Heart left ventricle (tissue), 16 donors: Measurements from ENCODE around the gene LMF1. TPM values are rescaled to one million over a fixed set of nuclear protein-coding genes. Genes with fewer than 3 reads are reported as not detected.

Source experiments
- ATAC-seq, 4 donors: fragments of 200-7000 bp; cut with Tn5 transposase; one replicate each; pipeline ENCODE4 v1.9.1; 2020 to 2022; ENCODE audit warnings: moderate library complexity in 4 of 4, mild to moderate bottlenecking in 3 of 4, moderate number of reproducible peaks in 1 of 4
- DNase-seq, 5 donors: peaks; one replicate each; pipeline ENCODE4 v3.0.0-alpha.2; 2020
- H3K27ac ChIP-seq, 12 donors: fragments of 200-600 bp; sonication (generic) in 4 of 12; one replicate each; pipeline versions ENCODE4 v1.5.0 to v1.8.0; 2016 to 2022; ENCODE audit warnings: mild to moderate bottlenecking in 2 of 12
- H3K27me3 ChIP-seq, 9 donors: fragments of 200-600 bp; sonication (generic) in 2 of 9; one replicate each; pipeline versions ENCODE4 v1.5.1 to v1.8.0; 2016 to 2022; ENCODE audit warnings: mild to moderate bottlenecking in 3 of 9
- H3K36me3 ChIP-seq, 9 donors: fragments of 200-600 bp; sonication (generic) in 2 of 9; one replicate each; pipeline versions ENCODE4 v1.5.0 to v1.8.0; 2018 to 2022; ENCODE audit warnings: mild to moderate bottlenecking in 2 of 9
- H3K4me1 ChIP-seq, 12 donors: fragments of 200-600 bp; sonication (generic) in 4 of 12; one replicate each; pipeline versions ENCODE4 v1.5.0 to v1.8.0; 2016 to 2022; ENCODE audit warnings: mild to moderate bottlenecking in 3 of 12
- H3K4me3 ChIP-seq, 12 donors: fragments of 200-600 bp; sonication (generic) in 4 of 12; one replicate each; pipeline versions ENCODE4 v1.5.0 to v1.8.0; 2017 to 2022; ENCODE audit warnings: mild to moderate bottlenecking in 9 of 12, moderate library complexity in 4 of 12
- H3K9me3 ChIP-seq, 12 donors: fragments of 200-600 bp; sonication (generic) in 4 of 12; one replicate each; pipeline versions ENCODE4 v1.5.0 to v1.8.0; 2016 to 2022; ENCODE audit warnings: mild to moderate bottlenecking in 1 of 12
- CTCF ChIP-seq, 12 donors: fragments of 200-600 bp; sonication (generic) in 4 of 12; IDR thresholded peaks; one replicate each; pipeline versions ENCODE4 v1.5.0 to v1.8.0; 2018 to 2022; ENCODE audit warnings: antibody characterized with exemption in 12 of 12, mild to moderate bottlenecking in 5 of 12
- POLR2A ChIP-seq, 2 donors: fragments of 450-650 bp; IDR thresholded peaks; one replicate each; pipeline ENCODE4 v1.6.1; 2017; ENCODE audit warnings: antibody characterized with exemption in 2 of 2, mild to moderate bottlenecking in 2 of 2, moderate library complexity in 2 of 2
- WGBS, 4 donors: extraction: QIAGEN DNeasy Blood & Tissue Kit in 2 of 4; methylation state at CpG; one replicate each; pipeline versions ENCODE4 v1.1.5 to v1.1.7; 2013 to 2018; 5-methylcytosine and 5-hydroxymethylcytosine counted together
- intact Hi-C, 10 donors: fragments of 100-400 bp; cut with DNase I; formaldehyde crosslinking; loops; one replicate each; pipeline versions ENCODE4 v1.11.1 to v1.14.2; 2022
- polyA plus RNA-seq, 2 donors: library from polyadenylated mRNA; stranded (reverse); fragments of 200-250 nt; gene quantifications; one replicate each; pipeline ENCODE4 v1.2.3, GENCODE V29; 2013
- total RNA-seq, 9 donors: library from RNA; depleted of rRNA in 2 of 9; stranded (reverse); fragments of >200 nt in 2 of 9; fragmentation: NEBNext Ultra II Directional in 3 of 9; extraction: Animal tissue kit (Norgen Biotek cat#: 25700) in 3 of 9; gene quantifications; one replicate each; pipeline versions ENCODE4 v1.1.0 to v1.2.4, GENCODE V29; 2016 to 2023
- donor health status: ischemic (EF 13 %, LVEDD 7.1; RV severe dilation, severe dysfunction).
- donor health status: healthy with polysubstance abuse.
- donor health status: DM: no; HTN: yes; CAD: no.
- donor health status: DM: no; HTN: no; CAD: no.
- donor health status: ischemic (EF 25% LVEDD 6.9; RV normal size, moderate dysfunction).
- donor health status: ischemic (EF 25% LVEDD 5.7; RV mildly dilated, moderate dysfunction).
- donor health status: healthy.
- donor health status: DM: yes; HTN: yes; CAD: no.
- donor health status: ischemic (EF 35%, LVEDD 5.7; RV mildly dilated, moderate dysfunction).
- donor health status: nonischemic (EF 11% LVEDD 7.7; RV severe dilation, severe dysfunction).
- donor health status: DM: yes; HTN: yes; CAD: no.
- donor health status: PGD.
- donor health status: ischemic (EF 29% LVEDD 5.4; RV normal size, mild dysfunction).
- donor health status: nonischemic (EF 23%, LVEDD 6.1; RV moderate dilation, normal function).

The LMF1 gene
- total and polyA plus RNA-seq, 11 donors, result 4.3 to 19.2 (median 7.1) TPM

- H3K4me1 ChIP-seq, result no peaks in the 10 kb centered on the region
- intact Hi-C loops, result no loop called here
- no peak for TF ChIP-seq POLR2A (IDR thresholded peaks at IDR 0.05)
- no peak for TF ChIP-seq CTCF (IDR thresholded peaks at IDR 0.05)
- H3K36me3 ChIP-seq, result peaks cover 0 to 16% (median 0%) of the 10 kb centered on the region in 9 donors
- H3K9me3 ChIP-seq, result no peaks in the 10 kb centered on the region
- no peaks in the 10 kb centered on the region for H3K27me3 ChIP-seq
- 89 to 91% (median 90%) methylated on average over 35 to 56 of the region's 56 CpGs for WGBS, 4 donors
- no peak overlapping the region for H3K4me3 ChIP-seq
- peak in 2 of 5 donors; percentile 23 to 61 for DNase-seq
- no peak overlapping the region for H3K27ac ChIP-seq
- no peak for ATAC-seq
Observed at GRCh38 chr16:912684-913613, 57.8 kb downstream of the LMF1 start.

GRCh38 chr16:912322-912683 is 58.5 kb downstream of the LMF1 start:
- TF ChIP-seq CTCF (IDR thresholded peaks at IDR 0.05) (no peak), POLR2A (IDR thresholded peaks at IDR 0.05) (no peak)
- no peaks in the 10 kb centered on the region for H3K4me1 ChIP-seq
- intact Hi-C loops, result no loop called here
- peaks cover 0 to 3% (median 0%) of the 10 kb centered on the region in 12 donors for H3K9me3 ChIP-seq
- 85 to 96% (median 93%) methylated on average over 16 to 19 of the region's 19 CpGs for WGBS, 4 donors
- H3K36me3 ChIP-seq, result peaks cover 0 to 22% (median 4%) of the 10 kb centered on the region in 9 donors
- no peaks in the 10 kb centered on the region for H3K27me3 ChIP-seq
- H3K27ac ChIP-seq, result no peak overlapping the region
- DNase-seq (peak in 2 of 5 donors; percentile 20 to 22), ATAC-seq (no peak)
- H3K4me3 ChIP-seq, result no peak overlapping the region

GRCh38 chr16:911604-912321 is 59.0 kb downstream of the LMF1 start:
- intact Hi-C loops, result no loop called here
- Histone ChIP-seq H3K4me1 (no peaks in the 10 kb centered on the region), H3K36me3 (peaks cover 0 to 27% (median 5%) of the 10 kb centered on the region in 9 donors), H3K27me3 (no peaks in the 10 kb centered on the region), H3K27ac (no peak overlapping the region), H3K9me3 (peaks cover 0 to 9% (median 2%) of the 10 kb centered on the region in 12 donors), H3K4me3 (no peak overlapping the region)
- whole genome bisulfite sequencing, 4 donors, result 95 to 97% (median 95%) methylated on average over 17 to 24 of the region's 24 CpGs
- ATAC-seq (no peak), DNase-seq (peak in 2 of 5 donors; percentile 16 to 45)
- no peak for TF ChIP-seq CTCF (IDR thresholded peaks at IDR 0.05)
- TF ChIP-seq POLR2A (IDR thresholded peaks at IDR 0.05), result no peak

GRCh38 chr16:911101-911500 is 59.7 kb downstream of the LMF1 start:
- intact Hi-C loops, result no loop called here
- H3K9me3 ChIP-seq, result peaks cover 0 to 14% (median 6%) of the 10 kb centered on the region in 12 donors
- H3K4me3 ChIP-seq, result no peak overlapping the region
- H3K36me3 ChIP-seq, result peaks cover 0 to 31% (median 5%) of the 10 kb centered on the region in 9 donors
- WGBS, 4 donors, result 93 to 96% (median 94%) methylated on average over 6 to 15 of the region's 15 CpGs
- peak in 2 of 5 donors; percentile 13 to 42 for DNase-seq
- H3K4me1 ChIP-seq, result no peaks in the 10 kb centered on the region
- no peaks in the 10 kb centered on the region for H3K27me3 ChIP-seq
- TF ChIP-seq CTCF (IDR thresholded peaks at IDR 0.05) (no peak), POLR2A (IDR thresholded peaks at IDR 0.05) (no peak)
- no peak overlapping the region for H3K27ac ChIP-seq
- ATAC-seq, result no peak
